ENCODE results near the gene RIMOC1. TPM values are rescaled to one million over a fixed set of nuclear protein-coding genes. Genes with fewer than 3 reads are reported as not detected.

Gene RIMOC1
- total and polyA plus RNA-seq, 2 donors from 2014 or later: 6.5 to 28.9 TPM

DNA sequence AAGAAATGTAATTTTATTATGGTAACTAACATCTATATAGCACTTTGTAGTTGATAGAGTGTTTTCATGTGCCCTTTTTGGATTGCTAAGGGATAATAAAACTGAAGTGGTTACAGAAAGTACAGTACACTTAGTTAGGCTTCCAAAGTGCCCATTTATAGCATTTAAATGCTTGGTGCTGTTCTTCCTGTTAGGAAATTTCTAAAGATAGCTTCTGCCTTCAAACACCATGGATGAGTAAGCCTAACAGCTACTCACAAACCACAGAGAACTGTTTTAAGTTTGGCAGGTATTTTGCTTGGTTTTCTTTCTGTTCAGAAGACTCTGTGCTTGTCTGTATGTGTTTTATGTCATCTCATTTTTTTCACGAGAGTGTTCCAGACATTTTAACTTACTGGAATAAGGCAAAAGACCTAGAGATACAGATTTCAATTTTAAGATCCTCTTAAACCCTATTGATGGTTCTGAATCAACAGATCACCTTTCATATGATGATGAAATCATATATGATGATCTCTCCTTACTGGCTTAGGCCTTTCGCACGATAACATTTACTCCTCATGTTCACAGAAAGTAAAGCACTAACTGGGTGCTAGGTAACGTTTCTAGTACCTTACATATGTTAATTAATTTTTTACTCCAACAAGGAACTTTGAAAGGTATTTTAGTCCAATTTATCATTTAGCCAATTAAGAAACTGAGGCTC, 4.4 kb downstream of the RIMOC1 start:
- H3K27me3 ChIP-seq (ENCODE audit: control insufficient read depth, insufficient read depth, low read length): no peaks in the 10 kb centered on the region
- no peak overlapping the region for H3K27ac ChIP-seq (ENCODE audit: low read depth in 2 of 2, low read length in 2 of 2)
- no peaks in the 10 kb centered on the region for H3K9me3 ChIP-seq (ENCODE audit: control insufficient read depth in 2 of 3, insufficient read depth in 1 of 3, low read length in 3 of 3)
- TF ChIP-seq, protein P1, sequence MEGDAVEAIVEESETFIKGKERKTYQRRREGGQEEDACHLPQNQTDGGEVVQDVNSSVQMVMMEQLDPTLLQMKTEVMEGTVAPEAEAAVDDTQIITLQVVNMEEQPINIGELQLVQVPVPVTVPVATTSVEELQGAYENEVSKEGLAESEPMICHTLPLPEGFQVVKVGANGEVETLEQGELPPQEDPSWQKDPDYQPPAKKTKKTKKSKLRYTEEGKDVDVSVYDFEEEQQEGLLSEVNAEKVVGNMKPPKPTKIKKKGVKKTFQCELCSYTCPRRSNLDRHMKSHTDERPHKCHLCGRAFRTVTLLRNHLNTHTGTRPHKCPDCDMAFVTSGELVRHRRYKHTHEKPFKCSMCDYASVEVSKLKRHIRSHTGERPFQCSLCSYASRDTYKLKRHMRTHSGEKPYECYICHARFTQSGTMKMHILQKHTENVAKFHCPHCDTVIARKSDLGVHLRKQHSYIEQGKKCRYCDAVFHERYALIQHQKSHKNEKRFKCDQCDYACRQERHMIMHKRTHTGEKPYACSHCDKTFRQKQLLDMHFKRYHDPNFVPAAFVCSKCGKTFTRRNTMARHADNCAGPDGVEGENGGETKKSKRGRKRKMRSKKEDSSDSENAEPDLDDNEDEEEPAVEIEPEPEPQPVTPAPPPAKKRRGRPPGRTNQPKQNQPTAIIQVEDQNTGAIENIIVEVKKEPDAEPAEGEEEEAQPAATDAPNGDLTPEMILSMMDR (IDR thresholded peaks at IDR 0.05; ENCODE audit: borderline replicate concordance, extremely low read depth, insufficient read depth): no peak
- DNase-seq: no peak
- H3K9ac ChIP-seq (ENCODE audit: low read length in 3 of 3): no peak overlapping the region
- peaks cover 11 to 34% (median 30%) of the 10 kb centered on the region in 3 donors for H3K36me3 ChIP-seq (ENCODE audit: control insufficient read depth in 2 of 3, insufficient read depth in 3 of 3, low read length in 3 of 3)
- H3K4me3 ChIP-seq (ENCODE audit: low read length in 3 of 3): no peak overlapping the region
- no peak for FAIRE-seq
- H3K4me1 ChIP-seq (ENCODE audit: control insufficient read depth in 2 of 3, insufficient read depth in 2 of 3, low read depth in 1 of 3, low read length in 3 of 3): peaks cover 0 to 4% (median under 1%) of the 10 kb centered on the region in 3 donors
- intact Hi-C loops (cut with DNase I): no loop called here

DNA sequence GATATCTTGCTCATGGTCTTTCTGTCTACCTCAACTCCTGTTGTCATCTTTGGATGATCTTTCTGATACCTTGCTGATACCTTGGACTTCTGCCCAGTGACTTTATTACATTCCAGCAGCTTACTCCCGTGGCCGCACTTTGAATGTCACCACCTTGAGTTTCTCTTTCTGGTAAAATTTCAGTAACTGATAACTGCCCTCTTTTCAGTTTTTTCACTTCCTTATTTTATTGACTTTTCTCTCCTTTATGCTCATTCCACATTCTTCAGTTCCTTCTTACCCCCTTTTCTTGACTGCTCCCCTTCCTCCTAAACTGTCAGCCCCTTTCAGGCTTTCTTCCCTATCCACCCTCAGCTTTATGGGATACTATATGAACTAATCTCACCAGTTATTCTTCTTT, 14.0 kb downstream of the RIMOC1 start:
- intact Hi-C loops (cut with DNase I): no loop called here
- H3K27me3 ChIP-seq (ENCODE audit: control insufficient read depth, insufficient read depth, low read length): no peaks in the 10 kb centered on the region
- TF ChIP-seq, protein P1 (IDR thresholded peaks at IDR 0.05; ENCODE audit: borderline replicate concordance, extremely low read depth, insufficient read depth): no peak
- no peak overlapping the region for H3K9ac ChIP-seq (ENCODE audit: low read length in 3 of 3)
- peaks cover 7 to 20% (median 19%) of the 10 kb centered on the region in 3 donors for H3K36me3 ChIP-seq (ENCODE audit: control insufficient read depth in 2 of 3, insufficient read depth in 3 of 3, low read length in 3 of 3)
- H3K4me1 ChIP-seq (ENCODE audit: control insufficient read depth in 2 of 3, insufficient read depth in 2 of 3, low read depth in 1 of 3, low read length in 3 of 3): no peaks in the 10 kb centered on the region
- no peak overlapping the region for H3K27ac ChIP-seq (ENCODE audit: low read depth in 2 of 2, low read length in 2 of 2)
- FAIRE-seq (no peak), DNase-seq (no peak)
- H3K9me3 ChIP-seq (ENCODE audit: control insufficient read depth in 2 of 3, insufficient read depth in 1 of 3, low read length in 3 of 3): no peaks in the 10 kb centered on the region
- no peak overlapping the region for H3K4me3 ChIP-seq (ENCODE audit: low read length in 3 of 3)

DNA sequence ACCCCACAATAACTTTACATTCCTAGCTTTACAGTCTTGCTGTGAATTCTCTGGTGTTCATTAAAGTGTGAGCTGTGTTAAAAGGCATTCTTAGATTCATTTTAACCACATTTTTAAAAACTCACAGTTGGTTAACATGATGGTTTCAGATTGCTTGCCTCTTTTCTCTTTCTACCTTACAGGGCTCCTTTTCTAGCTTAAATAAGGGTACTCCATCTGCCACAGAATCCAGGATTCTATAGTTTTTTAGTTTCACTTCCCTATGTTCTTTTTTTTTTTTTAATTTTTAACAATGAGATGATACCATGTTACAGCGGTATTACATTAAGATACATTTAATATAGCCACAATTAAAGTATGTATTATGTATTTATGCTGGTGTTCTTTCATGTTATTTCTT, 17.0 kb downstream of the RIMOC1 start:
- H3K27me3 ChIP-seq (ENCODE audit: control insufficient read depth, insufficient read depth, low read length): no peaks in the 10 kb centered on the region
- peaks cover 0 to 8% (median 0%) of the 10 kb centered on the region in 3 donors for H3K4me1 ChIP-seq (ENCODE audit: control insufficient read depth in 2 of 3, insufficient read depth in 2 of 3, low read depth in 1 of 3, low read length in 3 of 3)
- TF ChIP-seq, protein P1 (IDR thresholded peaks at IDR 0.05; ENCODE audit: borderline replicate concordance, extremely low read depth, insufficient read depth): no peak
- H3K9me3 ChIP-seq (ENCODE audit: control insufficient read depth in 2 of 3, insufficient read depth in 1 of 3, low read length in 3 of 3): no peaks in the 10 kb centered on the region
- no peak for DNase-seq
- intact Hi-C loops (cut with DNase I): no loop called here
- H3K4me3 ChIP-seq (ENCODE audit: low read length in 3 of 3): no peak overlapping the region
- no peak for FAIRE-seq
- H3K27ac ChIP-seq (ENCODE audit: low read depth in 2 of 2, low read length in 2 of 2): no peak overlapping the region
- no peak overlapping the region for H3K9ac ChIP-seq (ENCODE audit: low read length in 3 of 3)
- H3K36me3 ChIP-seq (ENCODE audit: control insufficient read depth in 2 of 3, insufficient read depth in 3 of 3, low read length in 3 of 3): peaks cover 7 to 12% (median 11%) of the 10 kb centered on the region in 3 donors

All from kidney (tissue), 14 donors.